Breast epithelium (tissue), 3 donors: Measurements from ENCODE around the gene ZNF536.
"Not testable (repeated sequence)": the region's sequence is repeated elsewhere in the genome, so short reads cannot be mapped to it uniquely, and the experiment has no call there.

Experiments
- POLR2A ChIP-seq: fragments of 450-650 bp; IDR thresholded peaks from one replicate; pipeline ENCODE4 v1.6.1; 2016; ENCODE audit warnings: antibody characterized with exemption, mild to moderate bottlenecking, moderate library complexity
- TF ChIP-seq, protein P1 (sequence below), 3 donors: fragments of 450-650 bp; IDR thresholded peaks; one replicate each; pipeline ENCODE4 v1.5.1; 2016 to 2017; ENCODE audit warnings: antibody characterized with exemption in 3 of 3, mild to moderate bottlenecking in 3 of 3, moderate library complexity in 3 of 3

DNA sequence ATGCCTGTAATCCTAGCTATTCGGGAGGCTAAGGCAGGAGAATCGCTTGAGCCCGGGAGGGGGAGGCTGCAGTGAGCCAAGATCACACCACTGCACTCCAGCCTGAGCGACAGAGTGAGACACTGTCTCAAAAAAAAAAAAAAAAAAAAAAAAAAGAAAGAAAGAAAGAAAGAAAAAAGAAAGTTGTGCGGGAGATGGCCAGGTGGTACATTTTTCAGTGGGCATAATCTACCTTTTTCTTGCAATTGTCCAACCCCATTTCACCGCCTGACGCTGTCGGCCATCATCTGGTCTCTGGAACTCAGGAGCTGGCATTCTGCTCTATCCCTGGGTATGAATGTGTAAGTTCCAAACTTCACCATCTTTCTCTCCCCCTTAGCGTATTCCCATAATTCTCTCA, 73.9 kb downstream of the ZNF536 start:
- TF ChIP-seq POLR2A: not testable (repeated sequence)
- TF ChIP-seq, protein P1, sequence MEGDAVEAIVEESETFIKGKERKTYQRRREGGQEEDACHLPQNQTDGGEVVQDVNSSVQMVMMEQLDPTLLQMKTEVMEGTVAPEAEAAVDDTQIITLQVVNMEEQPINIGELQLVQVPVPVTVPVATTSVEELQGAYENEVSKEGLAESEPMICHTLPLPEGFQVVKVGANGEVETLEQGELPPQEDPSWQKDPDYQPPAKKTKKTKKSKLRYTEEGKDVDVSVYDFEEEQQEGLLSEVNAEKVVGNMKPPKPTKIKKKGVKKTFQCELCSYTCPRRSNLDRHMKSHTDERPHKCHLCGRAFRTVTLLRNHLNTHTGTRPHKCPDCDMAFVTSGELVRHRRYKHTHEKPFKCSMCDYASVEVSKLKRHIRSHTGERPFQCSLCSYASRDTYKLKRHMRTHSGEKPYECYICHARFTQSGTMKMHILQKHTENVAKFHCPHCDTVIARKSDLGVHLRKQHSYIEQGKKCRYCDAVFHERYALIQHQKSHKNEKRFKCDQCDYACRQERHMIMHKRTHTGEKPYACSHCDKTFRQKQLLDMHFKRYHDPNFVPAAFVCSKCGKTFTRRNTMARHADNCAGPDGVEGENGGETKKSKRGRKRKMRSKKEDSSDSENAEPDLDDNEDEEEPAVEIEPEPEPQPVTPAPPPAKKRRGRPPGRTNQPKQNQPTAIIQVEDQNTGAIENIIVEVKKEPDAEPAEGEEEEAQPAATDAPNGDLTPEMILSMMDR (IDR thresholded peaks at IDR 0.05): not testable (repeated sequence)
